NCI-H2107 treated with DMSO at 0.1 percent for 48 hours (cell line): Measurements from ENCODE around the gene TAOK2.
"Not testable (repeated sequence)": the region's sequence is repeated elsewhere in the genome, so short reads cannot be mapped to it uniquely, and the experiment has no call there.

Experiments
- DNase-seq: peaks from one replicate; lab custom pipeline; 2025; ENCODE audit not compliant: unreplicated experiment; lab: John Stamatoyannopoulos, UW

Gene TAOK2

GRCh38 chr16:30018731-30019158, 45.1 kb downstream of the TAOK2 start:
- DNase-seq, result no peak

- DNase-seq, result no peak
Measured at GRCh38 chr16:30022887-30023286, 49.2 kb downstream of the TAOK2 start, which contains the start of gene C16orf92. Gene C16orf92, plus strand, starts transcription at chr16:30023198. Its CDS starts 143 bp downstream, at chr16:30023341.

- no peak for DNase-seq
Measured at GRCh38 chr16:30023586-30023985, 49.9 kb downstream of the TAOK2 start.

GRCh38 chr16:30024451-30024850, 50.8 kb downstream of the TAOK2 start:
- DNase-seq, result no peak

- no peak for DNase-seq
Measured at GRCh38 chr16:30025156-30025555, 51.5 kb downstream of the TAOK2 start.

- no peak for DNase-seq
Measured at GRCh38 chr16:30025574-30025973, 51.9 kb downstream of the TAOK2 start.

GRCh38 chr16:30026449-30026848, 52.8 kb downstream of the TAOK2 start:
- DNase-seq, result no peak

- peak; percentile 43 for DNase-seq
Measured at GRCh38 chr16:30027588-30028437, 54.1 kb downstream of the TAOK2 start.

- no peak for DNase-seq
Measured at GRCh38 chr16:30028438-30029076, 54.9 kb downstream of the TAOK2 start.

- DNase-seq, result no peak
Measured at GRCh38 chr16:30030011-30030685, 56.5 kb downstream of the TAOK2 start.

GRCh38 chr16:30030841-30031413, 57.3 kb downstream of the TAOK2 start, which contains the start of gene TLCD3B:
Gene TLCD3B, minus strand, starts transcription at chr16:30031271. Its CDS starts 744 bp downstream, at chr16:30030527.
- DNase-seq, result no peak

- no peak for DNase-seq
Measured at GRCh38 chr16:30031477-30031918, 57.8 kb downstream of the TAOK2 start.

GRCh38 chr16:30032083-30032819, 58.6 kb downstream of the TAOK2 start:
- DNase-seq, result peak; percentile 80

GRCh38 chr16:30033270-30033669, 59.6 kb downstream of the TAOK2 start:
- DNase-seq, result no peak

- DNase-seq, result no peak
Measured at GRCh38 chr16:30040221-30040620, 66.6 kb downstream of the TAOK2 start.

- DNase-seq, result not testable (repeated sequence)
Measured at GRCh38 chr16:30040690-30041089, 67.0 kb downstream of the TAOK2 start.

- DNase-seq, result no peak
Measured at GRCh38 chr16:30041841-30042240, 68.2 kb downstream of the TAOK2 start.
